OCI-LY7 (cell line): Measurements from ENCODE around the gene COA8.

Experiments
- CTCF ChIP-seq: fragments of 200-600 bp; sonication (generic); conservative IDR thresholded peaks from 2 replicates; pipeline ENCODE4 v1.5.1; 2014; ENCODE audit warnings: mild to moderate bottlenecking, antibody characterized with exemption, low read length, moderate library complexity, mixed read lengths
- EZH2phosphoT487 ChIP-seq: fragments of 200-600 bp; sonication (generic); IDR thresholded peaks from 2 replicates; pipeline ENCODE4 v1.6.1; 2018; ENCODE audit warnings: low read depth, borderline replicate concordance, mild to moderate bottlenecking, mixed run types, antibody characterized with exemption, low read length, moderate library complexity, mixed read lengths

GRCh38 chr14:103629503-103630121 is 66.9 kb downstream of the COA8 start:
- TF ChIP-seq CTCF (no peak), EZH2phosphoT487 (no peak)
